ENCODE measurements around the gene RAB15.

The RAB15 gene

GRCh38 chr14:64955297-64955696 is 16.8 kb downstream of the RAB15 start:
- DNase-seq (ENCODE audit: low spot score): no peak

GRCh38 chr14:64954491-64955240 is 17.5 kb downstream of the RAB15 start:
- DNase-seq (ENCODE audit: low spot score): no peak

- DNase-seq (ENCODE audit: low spot score): no peak
Measured at GRCh38 chr14:64953661-64954060, 18.5 kb downstream of the RAB15 start.

- peak; percentile 8 for DNase-seq (ENCODE audit: low spot score)
Measured at GRCh38 chr14:64953310-64953654, 18.9 kb downstream of the RAB15 start.

GRCh38 chr14:64952598-64953309 is 19.4 kb downstream of the RAB15 start:
- peak; percentile 4 for DNase-seq (ENCODE audit: low spot score)

- no peak for DNase-seq (ENCODE audit: low spot score)
Measured at GRCh38 chr14:64951724-64952123, 20.4 kb downstream of the RAB15 start.

GRCh38 chr14:64951291-64951690 is 20.8 kb downstream of the RAB15 start:
- no peak for DNase-seq (ENCODE audit: low spot score)

- peak; percentile 4 for DNase-seq (ENCODE audit: low spot score)
Measured at GRCh38 chr14:64950889-64951288, 21.2 kb downstream of the RAB15 start.

- DNase-seq (ENCODE audit: low spot score): peak; percentile 2
Measured at GRCh38 chr14:64948612-64949210, 23.4 kb downstream of the RAB15 start.

- peak; percentile 3 for DNase-seq (ENCODE audit: low spot score)
Measured at GRCh38 chr14:64947710-64948611, 24.2 kb downstream of the RAB15 start.

- DNase-seq (ENCODE audit: low spot score): no peak
Measured at GRCh38 chr14:64946310-64947045, 25.7 kb downstream of the RAB15 start.

- DNase-seq (ENCODE audit: low spot score): peak; percentile 3
Measured at GRCh38 chr14:64945431-64946178, 26.5 kb downstream of the RAB15 start.

- DNase-seq (ENCODE audit: low spot score): no peak
Measured at GRCh38 chr14:64944861-64945260, 27.3 kb downstream of the RAB15 start.

GRCh38 chr14:64944041-64944440 is 28.1 kb downstream of the RAB15 start:
- DNase-seq (ENCODE audit: low spot score): no peak

- DNase-seq (ENCODE audit: low spot score): no peak
Measured at GRCh38 chr14:64943556-64943955, 28.6 kb downstream of the RAB15 start.

GRCh38 chr14:64942531-64943111 is 29.5 kb downstream of the RAB15 start, which contains the start of gene GPX2:
Gene GPX2, minus strand, starts transcription at chr14:64942745. Its CDS starts 19 bp downstream, at chr14:64942726.
- DNase-seq (ENCODE audit: low spot score): no peak

GRCh38 chr14:64940336-64940910 is 31.7 kb downstream of the RAB15 start:
- no peak for DNase-seq (ENCODE audit: low spot score)

GRCh38 chr14:64939817-64940190 is 32.3 kb downstream of the RAB15 start:
- no peak for DNase-seq (ENCODE audit: low spot score)

GRCh38 chr14:64938972-64939816 is 32.9 kb downstream of the RAB15 start:
- no peak for DNase-seq (ENCODE audit: low spot score)
